Esophagus squamous epithelium (tissue), 5 donors: ENCODE data around the gene SNRPA. TPM values are rescaled to one million over a fixed set of nuclear protein-coding genes. Genes with fewer than 3 reads are reported as not detected.

Experiments
- DNase-seq: peaks from one replicate; lab custom pipeline; 2025; lab: John Stamatoyannopoulos, UW
- H3K27ac ChIP-seq, 4 donors: fragments of 200-600 bp; sonication (generic); one replicate each; pipeline ENCODE4 v1.5.1; 2016 to 2019; ENCODE audit warnings: mild to moderate bottlenecking in 1 of 4
- H3K27me3 ChIP-seq, 4 donors: fragments of 200-600 bp; sonication (generic); 1 replicate in 3 of 4; 2 replicates in 1 of 4; pipeline versions ENCODE4 v1.5.1 to v1.6.0; 2017 to 2021; ENCODE audit warnings: antibody characterized with exemption in 1 of 4
- H3K36me3 ChIP-seq, 3 donors: fragments of 200-600 bp; sonication (generic); one replicate each; pipeline ENCODE4 v1.5.1; 2016 to 2019
- H3K4me1 ChIP-seq, 3 donors: fragments of 200-600 bp; sonication (generic); one replicate each; pipeline ENCODE4 v1.5.1; 2017 to 2019
- H3K4me3 ChIP-seq, 4 donors: fragments of 200-600 bp; sonication (generic); 1 replicate in 3 of 4; 2 replicates in 1 of 4; pipeline ENCODE4 v1.5.1; 2016 to 2019; ENCODE audit warnings: mild to moderate bottlenecking in 2 of 4, moderate library complexity in 1 of 4
- H3K9me3 ChIP-seq, 3 donors: fragments of 200-600 bp; sonication (generic); one replicate each; pipeline ENCODE4 v1.5.1; 2016 to 2019
- POLR2A ChIP-seq, 4 donors: fragments of 450-650 bp; IDR thresholded peaks; one replicate each; pipeline ENCODE4 v1.6.1; 2017; ENCODE audit warnings: antibody characterized with exemption in 4 of 4, mild to moderate bottlenecking in 4 of 4, moderate library complexity in 3 of 4
- WGBS, 2 donors: methylation state at CpG; one replicate each; pipeline ENCODE4 v1.1.5; 2018; 5-methylcytosine and 5-hydroxymethylcytosine counted together
- intact Hi-C: fragments of 100-400 bp; cut with DNase I; formaldehyde crosslinking; loops from one replicate; pipeline ENCODE4 v1.15.0; 2022
- total RNA-seq, 4 donors: library from RNA; depleted of rRNA; stranded (reverse); fragments of >200 nt; gene quantifications; one replicate each; pipeline ENCODE4 v1.1.0, GENCODE V29; 2016
- TF ChIP-seq, protein P1 (sequence below), 6 experiments: fragments of 450-650 bp in 4 of 6; fragments of 200-600 bp in 2 of 6; sonication (generic) in 2 of 6; IDR thresholded peaks; one replicate each; pipeline ENCODE4 v1.5.1; 2016 to 2019; ENCODE audit warnings: antibody characterized with exemption in 6 of 6, mild to moderate bottlenecking in 4 of 6, moderate library complexity in 4 of 6
- donor health status: DM: yes; HTN: yes; CAD: no.

SNRPA gene
- total RNA-seq, 4 donors from 2014 or later, result 45.0 to 79.5 (median 51.0) TPM

DNA sequence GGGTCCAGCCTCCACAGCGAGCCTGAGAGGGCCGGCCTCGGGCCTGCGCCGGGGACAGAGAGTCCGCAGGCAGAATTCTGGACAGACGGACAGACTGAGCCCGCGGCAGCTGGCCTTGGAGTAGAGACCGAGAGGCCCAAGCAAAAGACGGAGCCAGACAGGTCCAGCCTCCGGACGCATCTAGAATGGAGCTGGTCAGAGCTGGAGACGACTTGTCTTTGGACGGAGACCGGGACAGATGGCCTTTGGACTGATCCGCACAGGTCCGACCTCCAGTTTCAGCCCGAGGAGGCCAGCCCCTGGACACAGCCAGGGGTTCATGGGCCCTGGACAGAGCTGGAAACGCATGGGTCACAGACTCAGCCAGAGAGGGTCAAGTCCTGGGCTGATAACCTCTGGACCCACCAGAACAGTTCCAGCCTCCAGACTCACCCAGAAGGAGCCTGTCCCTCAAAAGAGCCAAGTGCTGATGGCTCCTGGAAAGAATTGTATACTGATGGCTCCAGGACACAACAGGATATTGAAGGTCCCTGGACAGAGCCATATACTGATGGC lies 33.6 kb upstream of the SNRPA start:
- Histone ChIP-seq H3K4me3 (peak overlapping the region; percentile 81 to 94 (median 92)), H3K4me1 (peaks cover 27 to 81% (median 46%) of the 10 kb centered on the region in 3 donors), H3K27me3 (no peaks in the 10 kb centered on the region), H3K27ac (peak overlapping the region; percentile 98 to 100 (median 100)), H3K36me3 (peaks cover 0 to 24% (median 0%) of the 10 kb centered on the region in 3 donors), H3K9me3 (no peaks in the 10 kb centered on the region)
- intact Hi-C loops, result loop anchor here (5.0 kb wide), 1 partner anchor 110 kb away; no protein-coding TSS in a partner anchor
- no peak for DNase-seq
- no peak for TF ChIP-seq POLR2A (IDR thresholded peaks at IDR 0.05)
- TF ChIP-seq, protein P1, sequence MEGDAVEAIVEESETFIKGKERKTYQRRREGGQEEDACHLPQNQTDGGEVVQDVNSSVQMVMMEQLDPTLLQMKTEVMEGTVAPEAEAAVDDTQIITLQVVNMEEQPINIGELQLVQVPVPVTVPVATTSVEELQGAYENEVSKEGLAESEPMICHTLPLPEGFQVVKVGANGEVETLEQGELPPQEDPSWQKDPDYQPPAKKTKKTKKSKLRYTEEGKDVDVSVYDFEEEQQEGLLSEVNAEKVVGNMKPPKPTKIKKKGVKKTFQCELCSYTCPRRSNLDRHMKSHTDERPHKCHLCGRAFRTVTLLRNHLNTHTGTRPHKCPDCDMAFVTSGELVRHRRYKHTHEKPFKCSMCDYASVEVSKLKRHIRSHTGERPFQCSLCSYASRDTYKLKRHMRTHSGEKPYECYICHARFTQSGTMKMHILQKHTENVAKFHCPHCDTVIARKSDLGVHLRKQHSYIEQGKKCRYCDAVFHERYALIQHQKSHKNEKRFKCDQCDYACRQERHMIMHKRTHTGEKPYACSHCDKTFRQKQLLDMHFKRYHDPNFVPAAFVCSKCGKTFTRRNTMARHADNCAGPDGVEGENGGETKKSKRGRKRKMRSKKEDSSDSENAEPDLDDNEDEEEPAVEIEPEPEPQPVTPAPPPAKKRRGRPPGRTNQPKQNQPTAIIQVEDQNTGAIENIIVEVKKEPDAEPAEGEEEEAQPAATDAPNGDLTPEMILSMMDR (IDR thresholded peaks at IDR 0.05), result no peak
- 0% methylated on average over 2 of the region's 20 CpGs; no CpG with 5 or more reads in 1 of the 2 donors for WGBS, 2 donors

DNA sequence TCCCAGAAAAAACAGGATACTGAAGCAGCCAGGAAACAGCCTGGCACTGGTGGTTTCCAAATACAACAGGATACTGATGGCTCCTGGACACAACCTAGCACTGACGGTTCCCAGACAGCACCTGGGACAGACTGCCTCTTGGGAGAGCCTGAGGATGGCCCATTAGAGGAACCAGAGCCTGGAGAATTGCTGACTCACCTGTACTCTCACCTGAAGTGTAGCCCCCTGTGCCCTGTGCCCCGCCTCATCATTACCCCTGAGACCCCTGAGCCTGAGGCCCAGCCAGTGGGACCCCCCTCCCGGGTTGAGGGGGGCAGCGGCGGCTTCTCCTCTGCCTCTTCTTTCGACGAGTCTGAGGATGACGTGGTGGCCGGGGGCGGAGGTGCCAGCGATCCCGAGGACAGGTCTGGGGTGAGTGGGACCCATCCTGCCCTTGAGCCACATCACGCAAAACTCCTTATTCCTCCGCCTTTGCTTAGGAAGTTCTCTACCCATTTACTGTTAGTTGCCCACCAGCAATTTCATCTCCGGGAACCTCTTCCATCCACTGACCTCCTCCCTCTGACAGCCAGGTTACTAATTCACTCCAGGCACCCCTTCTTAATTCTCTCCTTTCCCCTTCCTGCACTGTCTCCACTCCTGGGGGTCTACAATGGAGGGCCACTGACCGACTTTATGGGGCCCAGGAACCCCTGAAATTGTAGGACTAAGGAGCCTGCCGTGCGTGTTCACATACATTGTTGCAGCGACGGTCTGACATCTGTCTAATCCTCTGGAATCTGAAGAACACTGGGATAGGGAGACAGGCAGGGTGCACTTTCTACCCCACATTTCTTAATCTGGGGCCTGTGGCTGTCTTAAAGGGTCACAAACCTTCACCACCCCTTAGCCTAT lies 32.9 kb upstream of the SNRPA start:
- no peak for DNase-seq
- 8 to 15% methylated on average over 18 of the region's 20 CpGs for WGBS, 2 donors
- peaks cover 0 to 24% (median 0%) of the 10 kb centered on the region in 3 donors for H3K36me3 ChIP-seq
- intact Hi-C loops, result loop anchor here (5.0 kb wide), 1 partner anchor 111 kb away; no protein-coding TSS in a partner anchor
- H3K9me3 ChIP-seq, result no peaks in the 10 kb centered on the region
- peaks cover 27 to 88% (median 46%) of the 10 kb centered on the region in 3 donors for H3K4me1 ChIP-seq
- peak overlapping the region; percentile 81 to 94 (median 92) for H3K4me3 ChIP-seq
- TF ChIP-seq, protein P1 (IDR thresholded peaks at IDR 0.05), result peak in 1 of 6 experiments; percentile 3
- peak in 1 of 4 donors; percentile 5 for TF ChIP-seq POLR2A (IDR thresholded peaks at IDR 0.05)
- no peaks in the 10 kb centered on the region for H3K27me3 ChIP-seq
- H3K27ac ChIP-seq, result peak overlapping the region; percentile 98 to 100 (median 100)

DNA sequence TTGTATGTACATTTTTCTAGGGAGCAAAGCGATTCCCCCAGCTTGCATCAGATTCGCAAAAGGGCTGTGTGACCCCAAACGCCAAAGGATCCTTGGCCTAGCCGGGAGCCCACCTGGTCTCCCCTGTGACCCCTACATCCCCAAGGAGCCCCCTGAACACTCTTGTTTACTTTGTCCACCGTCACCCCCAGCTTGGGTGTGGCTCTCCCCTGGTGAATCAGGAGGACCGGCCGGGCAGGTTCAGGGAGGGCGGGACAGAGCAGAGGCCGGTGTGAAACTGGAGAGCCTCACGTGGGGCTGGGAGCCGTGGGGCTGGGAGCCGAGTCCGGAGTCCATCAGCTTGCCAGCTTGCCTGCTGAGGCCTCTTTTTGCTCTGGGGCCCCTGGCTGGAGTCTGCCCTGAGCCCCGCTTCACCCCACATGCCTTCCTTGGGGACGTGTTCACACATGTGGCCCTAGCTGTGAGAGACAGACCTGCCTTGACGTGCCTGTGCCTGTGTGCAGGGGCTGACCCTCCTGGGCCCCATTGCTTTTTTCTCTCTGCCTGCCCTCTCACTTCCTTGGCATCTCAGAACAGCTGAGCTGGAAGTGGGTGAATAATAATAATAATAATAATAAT lies 32.1 kb upstream of the SNRPA start:
- WGBS, 2 donors, result 6 to 7% methylated on average over 6 to 7 of the region's 16 CpGs
- DNase-seq, result no peak
- Histone ChIP-seq H3K4me3 (peak overlapping the region; percentile 81 to 94 (median 92)), H3K36me3 (peaks cover 2 to 31% (median 4%) of the 10 kb centered on the region in 3 donors), H3K27ac (peak overlapping the region; percentile 98 to 100 (median 100)), H3K4me1 (peaks cover 26 to 93% (median 45%) of the 10 kb centered on the region in 3 donors), H3K9me3 (no peaks in the 10 kb centered on the region), H3K27me3 (no peaks in the 10 kb centered on the region)
- peak in 3 of 4 donors; percentile 47 to 68 (median 59) for TF ChIP-seq POLR2A (IDR thresholded peaks at IDR 0.05)
- TF ChIP-seq, protein P1 (IDR thresholded peaks at IDR 0.05), result no peak
- intact Hi-C loops, result loop anchor here (5.0 kb wide), 1 partner anchor 112 kb away; no protein-coding TSS in a partner anchor

DNA sequence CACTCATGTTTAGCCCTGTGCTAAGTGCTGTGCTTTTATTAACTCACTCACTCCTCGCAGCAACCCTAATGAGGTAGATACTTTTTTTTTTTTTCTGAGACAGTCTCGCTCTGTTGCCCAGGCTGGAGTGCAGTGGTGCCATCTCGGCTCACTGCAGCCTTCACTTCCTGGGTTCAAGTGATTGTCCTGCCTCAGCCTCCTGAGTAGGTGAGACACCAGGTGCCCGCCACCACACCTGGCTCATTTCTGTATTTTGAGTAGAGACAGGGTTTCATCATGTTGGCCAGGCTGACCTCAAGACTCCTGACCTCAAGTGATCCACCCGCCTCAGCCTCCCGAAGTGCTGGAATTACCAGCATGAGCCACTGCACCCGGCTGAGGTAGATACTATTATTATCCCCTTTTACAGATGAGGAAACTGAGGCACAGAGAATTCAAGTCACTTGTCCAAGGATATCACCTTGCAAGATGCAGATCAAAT lies 31.5 kb upstream of the SNRPA start:
- peak overlapping the region; percentile 81 to 94 (median 92) for H3K4me3 ChIP-seq
- peaks cover 4 to 37% (median 8%) of the 10 kb centered on the region in 3 donors for H3K36me3 ChIP-seq
- peaks cover 21 to 93% (median 40%) of the 10 kb centered on the region in 3 donors for H3K4me1 ChIP-seq
- H3K9me3 ChIP-seq, result no peaks in the 10 kb centered on the region
- H3K27me3 ChIP-seq, result no peaks in the 10 kb centered on the region
- TF ChIP-seq, protein P1 (IDR thresholded peaks at IDR 0.05), result no peak
- TF ChIP-seq POLR2A (IDR thresholded peaks at IDR 0.05), result no peak
- intact Hi-C loops, result loop anchor here (5.0 kb wide), 1 partner anchor 112 kb away; no protein-coding TSS in a partner anchor
- DNase-seq, result no peak
- H3K27ac ChIP-seq, result peak overlapping the region; percentile 98 to 100 (median 100)
- 18 to 25% methylated on average over 7 of the region's 7 CpGs for WGBS, 2 donors
